A673 (cell line): ENCODE measurements around the gene BCLAF3.

Experiments
- CTCF ChIP-seq: fragments of 300-800, 200-600 bp; sonication (generic); conservative IDR thresholded peaks from 2 replicates; pipeline ENCODE4 v1.5.1; 2017; ENCODE audit warnings: low read depth, mild to moderate bottlenecking, antibody characterized with exemption, low read length, moderate library complexity, mixed read lengths
- EZH2 ChIP-seq: fragments of 200-600 bp; sonication (generic); IDR thresholded peaks from 2 replicates; pipeline ENCODE4 v1.6.1; 2017; ENCODE audit warnings: borderline replicate concordance, low read depth, mild to moderate bottlenecking, mixed read lengths, antibody characterized with exemption, low read length; ENCODE audit not compliant: poor library complexity, severe bottlenecking

GRCh38 chrX:20016616-20016945 lies 25.7 kb upstream of the BCLAF3 start:
- TF ChIP-seq CTCF (no peak), EZH2 (no peak)
